Suprapubic skin (tissue), 3 donors: ENCODE results near the gene GYPC.
A peak's percentile ranks its signal among the peaks of the same experiment; 100 is the strongest.

ENCODE experiments used
- CTCF ChIP-seq, 2 donors: fragments of 200-600 bp in 1 of 2; fragments of 450-650 bp in 1 of 2; sonication (generic) in 1 of 2; IDR thresholded peaks; one replicate each; pipeline ENCODE4 v1.5.1; 2016 to 2019; ENCODE audit warnings: antibody characterized with exemption in 2 of 2, mild to moderate bottlenecking in 1 of 2, moderate library complexity in 1 of 2
- EP300 ChIP-seq: sonication (generic); formaldehyde crosslinking; IDR thresholded peaks from one replicate; pipeline ENCODE4 v1.6.1; 2017; ENCODE audit warnings: antibody characterized with exemption

GRCh38 chr2:126657148-126657635 is 1.2 kb downstream of the GYPC start:
- TF ChIP-seq CTCF (IDR thresholded peaks at IDR 0.05) = no peak
- TF ChIP-seq EP300 = peak; percentile 82
